Trophoblast cell (in vitro differentiated cells and primary cell): Measurements from ENCODE around the gene FNBP1.
A peak's percentile ranks its signal among the peaks of the same experiment; 100 is the strongest.

Experiments
- DNase-seq, 2 donors: peaks; one replicate each; pipeline ENCODE4 v3.0.0-alpha.2; 2016
- H2AFZ ChIP-seq: 2 replicates; pipeline ENCODE4 v1.6.1; 2013; ENCODE audit warnings: low read length, moderate library complexity, mild to moderate bottlenecking; ENCODE audit not compliant: insufficient read depth, poor library complexity
- H2AK5ac ChIP-seq: 2 replicates; pipeline ENCODE4 v1.6.1; 2013; ENCODE audit warnings: mild to moderate bottlenecking, low read length
- H2BK120ac ChIP-seq: 2 replicates; pipeline ENCODE4 v1.6.1; 2013; ENCODE audit warnings: low read length, mild to moderate bottlenecking, moderate library complexity; ENCODE audit not compliant: insufficient read depth, poor library complexity
- H2BK12ac ChIP-seq: 2 replicates; pipeline ENCODE4 v1.6.1; 2013; ENCODE audit warnings: mild to moderate bottlenecking, low read length, moderate library complexity
- H2BK5ac ChIP-seq: 2 replicates; pipeline ENCODE4 v1.6.1; 2013; ENCODE audit warnings: low read length, low read depth, moderate library complexity, mild to moderate bottlenecking; ENCODE audit not compliant: poor library complexity
- H3K14ac ChIP-seq: 2 replicates; pipeline ENCODE4 v1.6.1; 2013; ENCODE audit warnings: mild to moderate bottlenecking, low read length
- H3K18ac ChIP-seq: 2 replicates; pipeline ENCODE4 v1.6.1; 2013; ENCODE audit warnings: mild to moderate bottlenecking, low read length
- H3K23ac ChIP-seq: 2 replicates; pipeline ENCODE4 v1.6.1; 2013; ENCODE audit warnings: low read length
- H3K27ac ChIP-seq: 2 replicates; pipeline ENCODE4 v1.5.1; 2013; ENCODE audit warnings: low read depth, mild to moderate bottlenecking, inconsistent platforms, low read length, moderate library complexity
- H3K27me3 ChIP-seq: 2 replicates; pipeline ENCODE4 v1.6.1; 2013; ENCODE audit warnings: inconsistent platforms, mild to moderate bottlenecking, low read length, moderate library complexity; ENCODE audit not compliant: insufficient read depth
- H3K36me3 ChIP-seq, 2 experiments: 1 replicate in 1 of 2; 2 replicates in 1 of 2; pipeline ENCODE4 v1.6.1; 2013; ENCODE audit warnings: low read length in 2 of 2, mild to moderate bottlenecking in 2 of 2, moderate library complexity in 1 of 2; ENCODE audit not compliant: insufficient read depth in 2 of 2, control insufficient read depth in 1 of 2
- H3K4ac ChIP-seq: 2 replicates; pipeline ENCODE4 v1.6.1; 2013; ENCODE audit warnings: low read depth, mild to moderate bottlenecking, low read length, moderate library complexity
- H3K4me1 ChIP-seq, 2 experiments: 1 replicate in 1 of 2; 2 replicates in 1 of 2; pipeline ENCODE4 v1.6.1; 2013; ENCODE audit warnings: low read length in 2 of 2, mild to moderate bottlenecking in 2 of 2, moderate library complexity in 1 of 2; ENCODE audit not compliant: insufficient read depth in 2 of 2, control insufficient read depth in 1 of 2
- H3K4me2 ChIP-seq: 2 replicates; pipeline ENCODE4 v1.6.1; 2013; ENCODE audit warnings: inconsistent platforms, mild to moderate bottlenecking, low read length, moderate library complexity
- H3K4me3 ChIP-seq: 2 replicates; pipeline ENCODE4 v1.5.1; 2013; ENCODE audit warnings: mild to moderate bottlenecking, low read depth, low read length, inconsistent platforms
- H3K79me1 ChIP-seq: one replicate; pipeline ENCODE4 v1.6.1; 2013; ENCODE audit warnings: low read length
- H3K79me2 ChIP-seq: 2 replicates; pipeline ENCODE4 v1.6.1; 2013; ENCODE audit warnings: low read length, mild to moderate bottlenecking; ENCODE audit not compliant: control insufficient read depth, insufficient read depth, poor library complexity
- H3K9ac ChIP-seq: 2 replicates; pipeline ENCODE4 v1.6.1; 2013; ENCODE audit warnings: mild to moderate bottlenecking, low read length
- H3K9me3 ChIP-seq: 2 replicates; pipeline ENCODE4 v1.6.1; 2013; ENCODE audit warnings: low read depth, mild to moderate bottlenecking, control low read depth, inconsistent platforms, low read length; ENCODE audit not compliant: insufficient read depth
- H4K12ac ChIP-seq: 2 replicates; pipeline ENCODE4 v1.6.1; 2013; ENCODE audit warnings: low read depth, mild to moderate bottlenecking, low read length, moderate library complexity
- H4K8ac ChIP-seq: 2 replicates; pipeline ENCODE4 v1.6.1; 2013; ENCODE audit warnings: low read depth, mild to moderate bottlenecking, low read length, moderate library complexity
- H4K91ac ChIP-seq: one replicate; pipeline ENCODE4 v1.6.1; 2013; ENCODE audit warnings: low read depth, mild to moderate bottlenecking, low read length, moderate library complexity
- WGBS: extraction: QIAGEN DNeasy Blood & Tissue Kit; methylation state at CpG from one replicate; pipeline ENCODE4 v1.1.7; 2013; ENCODE audit warnings: missing lambda C conversion rate; ENCODE audit not compliant: insufficient read length, insufficient coverage; ENCODE audit errors: extremely low coverage; 5-methylcytosine and 5-hydroxymethylcytosine counted together

The FNBP1 gene

DNA sequence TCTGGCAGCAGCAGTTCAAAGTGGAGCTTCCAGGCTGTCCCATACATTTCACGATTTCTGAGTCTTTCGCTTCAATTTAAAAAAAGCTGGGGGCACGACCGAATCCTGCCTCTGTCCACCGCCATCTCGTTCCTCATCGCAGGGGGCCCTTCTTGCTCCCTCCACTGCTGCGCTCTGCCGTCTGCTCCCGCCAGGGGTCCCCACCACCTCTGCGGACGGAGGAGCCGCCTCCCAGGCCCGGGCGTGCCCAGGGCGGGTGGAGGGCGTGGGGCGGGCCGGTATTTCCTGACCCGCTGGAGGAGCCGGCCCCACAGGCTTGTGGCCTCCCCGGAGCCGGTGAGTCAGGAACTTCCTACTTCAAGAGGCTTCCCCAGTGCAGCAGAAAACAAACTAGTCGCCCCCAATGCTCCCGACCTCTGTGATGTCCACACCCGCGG is 157.3 kb downstream of the FNBP1 start:
- H3K27ac ChIP-seq, result peak overlapping the region; percentile 49

DNA sequence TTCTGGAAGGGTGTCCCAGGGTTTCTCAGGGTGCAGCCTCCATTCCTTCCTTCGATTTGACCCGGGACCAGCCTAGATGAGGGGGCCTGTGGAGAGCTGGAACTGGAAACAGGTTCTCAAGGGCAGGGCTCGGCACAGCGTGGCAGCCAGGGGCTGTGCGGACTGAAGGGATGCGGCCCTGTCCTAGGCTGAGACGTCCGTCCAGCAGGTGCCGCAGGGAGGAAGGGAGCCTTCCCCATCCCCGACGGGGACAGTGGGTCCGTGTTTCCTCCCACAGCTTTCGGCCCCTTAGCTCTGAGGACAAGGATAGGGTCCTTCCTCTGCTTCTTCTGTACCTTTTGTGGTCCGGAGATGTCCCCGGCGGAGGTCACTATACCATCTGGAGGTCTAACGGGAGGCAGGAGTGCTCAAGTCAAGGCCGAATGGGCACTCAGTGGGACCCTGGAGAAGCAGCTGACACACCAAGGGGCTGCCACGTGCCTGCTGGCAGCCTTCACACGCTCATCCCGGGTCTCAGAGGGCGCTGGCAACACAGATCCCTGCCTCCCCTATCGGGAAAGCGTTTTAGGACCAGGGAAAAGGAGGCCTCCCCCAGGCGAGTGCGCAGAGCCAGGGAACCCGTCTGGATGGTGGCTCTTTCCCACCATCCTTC is 157.8 kb downstream of the FNBP1 start:
- Histone ChIP-seq H2BK120ac (peak overlapping the region; percentile 43), H3K14ac (peak overlapping the region; percentile 21), H3K36me3 (peaks cover 20 to 29% of the 10 kb centered on the region in 2 experiments)

More for the DNA sequence above, 157.3 kb downstream of the FNBP1 start:
- peak overlapping the region; percentile 29 for H4K8ac ChIP-seq
- H3K4me1 ChIP-seq, result peaks cover 25 to 28% of the 10 kb centered on the region in 2 experiments
- H3K79me2 ChIP-seq, result peaks cover 2% of the 10 kb centered on the region
- H3K23ac ChIP-seq, result no peak overlapping the region
- H3K36me3 ChIP-seq, result peaks cover 16 to 24% of the 10 kb centered on the region in 2 experiments
- H3K9ac ChIP-seq, result peak overlapping the region; percentile 3
- peak overlapping the region; percentile 43 for H2BK120ac ChIP-seq
- H2AK5ac ChIP-seq, result no peak overlapping the region
- H3K18ac ChIP-seq, result no peak overlapping the region
- peak overlapping the region; percentile 5 for H4K12ac ChIP-seq
- WGBS, result no CpG with 5 or more reads among the region's 27 CpGs
- peak overlapping the region; percentile 72 for H4K91ac ChIP-seq
- peak overlapping the region; percentile 63 for H3K4ac ChIP-seq
- H2BK5ac ChIP-seq, result no peak overlapping the region
- H3K4me3 ChIP-seq, result no peak overlapping the region
- H3K4me2 ChIP-seq, result peak overlapping the region; percentile 52
- peak overlapping the region; percentile 21 for H3K14ac ChIP-seq
- H3K27me3 ChIP-seq, result no peaks in the 10 kb centered on the region
- DNase-seq, result peak; percentile 97 to 98
- H2BK12ac ChIP-seq, result peak overlapping the region; percentile 74
- H3K9me3 ChIP-seq, result peaks cover 2% of the 10 kb centered on the region
- peaks cover 10% of the 10 kb centered on the region for H3K79me1 ChIP-seq
- H2AFZ ChIP-seq, result peak overlapping the region; percentile 48

DNA sequence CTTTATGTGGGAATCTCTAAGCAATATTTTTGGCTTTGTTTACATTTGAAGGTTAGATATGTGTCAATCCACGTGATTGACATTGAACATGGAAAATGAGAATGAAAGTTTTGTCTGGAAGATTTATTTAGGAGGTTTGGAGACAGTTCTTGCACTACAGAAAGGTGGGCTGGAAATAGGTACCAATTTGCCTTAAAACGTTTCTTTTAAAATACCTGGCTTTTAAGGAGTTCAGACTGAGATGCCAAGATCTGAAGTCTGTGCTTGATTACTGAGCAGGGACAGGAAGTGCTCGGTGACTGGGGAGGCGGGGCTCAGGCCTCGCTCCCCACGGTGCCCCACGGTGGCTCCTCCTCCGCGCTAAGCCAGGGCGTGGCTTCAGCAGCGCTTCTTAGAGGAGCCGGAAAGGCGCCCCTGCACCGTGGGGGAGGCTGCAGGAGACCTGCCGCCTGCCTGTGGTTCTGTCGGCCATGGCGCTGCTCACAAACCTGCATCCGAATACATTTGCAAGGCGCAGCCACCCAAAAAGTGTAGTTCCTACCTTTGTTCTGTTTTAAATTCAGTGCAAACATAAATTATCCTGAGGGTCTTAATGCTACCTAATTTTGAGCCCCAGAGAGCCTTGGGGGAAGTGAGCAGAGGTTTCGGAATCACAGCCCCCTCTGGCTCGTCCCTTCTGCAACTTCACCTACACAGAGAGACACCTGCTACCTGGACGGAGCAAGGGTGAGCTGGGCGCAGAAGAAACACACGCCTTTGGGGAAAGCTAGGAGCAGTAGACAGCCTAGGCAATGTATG is 158.6 kb downstream of the FNBP1 start:
- Histone ChIP-seq H2AK5ac (peak overlapping the region; percentile 63), H4K8ac (peak overlapping the region; percentile 41), H4K91ac (peak overlapping the region; percentile 72), H3K14ac (no peak overlapping the region), H3K9ac (no peak overlapping the region), H3K4me2 (peak overlapping the region; percentile 47), H4K12ac (peak overlapping the region; percentile 1), H2BK12ac (peak overlapping the region; percentile 9), H3K9me3 (peaks cover 2% of the 10 kb centered on the region), H3K27me3 (no peaks in the 10 kb centered on the region), H3K23ac (no peak overlapping the region), H3K27ac (no peak overlapping the region), H2BK5ac (no peak overlapping the region), H3K4ac (no peak overlapping the region), H3K4me1 (peaks cover 25 to 28% of the 10 kb centered on the region in 2 experiments), H3K36me3 (peaks cover 19 to 30% of the 10 kb centered on the region in 2 experiments), H3K18ac (no peak overlapping the region), H2AFZ (peak overlapping the region; percentile 20), H3K4me3 (no peak overlapping the region), H3K79me1 (peaks cover 10% of the 10 kb centered on the region), H3K79me2 (peaks cover 2% of the 10 kb centered on the region), H2BK120ac (no peak overlapping the region)
- no CpG with 5 or more reads among the region's 24 CpGs for WGBS
- peak; percentile 65 to 80 for DNase-seq

More for the DNA sequence above, 157.8 kb downstream of the FNBP1 start:
- peaks cover 10% of the 10 kb centered on the region for H3K79me1 ChIP-seq
- H3K4me3 ChIP-seq, result no peak overlapping the region
- H3K9ac ChIP-seq, result peak overlapping the region; percentile 3
- no CpG with 5 or more reads among the region's 27 CpGs for WGBS
- H4K12ac ChIP-seq, result peak overlapping the region; percentile 9
- DNase-seq, result peak in 1 of 2 donors; percentile 49
- no peak overlapping the region for H3K18ac ChIP-seq
- H4K91ac ChIP-seq, result peak overlapping the region; percentile 72
- H3K27me3 ChIP-seq, result no peaks in the 10 kb centered on the region
- H2AFZ ChIP-seq, result peak overlapping the region; percentile 48
- H3K4ac ChIP-seq, result peak overlapping the region; percentile 63
- H3K4me1 ChIP-seq, result peaks cover 25 to 28% of the 10 kb centered on the region in 2 experiments
- peak overlapping the region; percentile 74 for H2BK12ac ChIP-seq
- peaks cover 2% of the 10 kb centered on the region for H3K79me2 ChIP-seq
- H3K4me2 ChIP-seq, result peak overlapping the region; percentile 52
- no peak overlapping the region for H3K27ac ChIP-seq
- peak overlapping the region; percentile 63 for H2AK5ac ChIP-seq
- no peak overlapping the region for H3K23ac ChIP-seq
- H3K9me3 ChIP-seq, result peaks cover 2% of the 10 kb centered on the region
- peak overlapping the region; percentile 5 for H2BK5ac ChIP-seq
- H4K8ac ChIP-seq, result peak overlapping the region; percentile 41

DNA sequence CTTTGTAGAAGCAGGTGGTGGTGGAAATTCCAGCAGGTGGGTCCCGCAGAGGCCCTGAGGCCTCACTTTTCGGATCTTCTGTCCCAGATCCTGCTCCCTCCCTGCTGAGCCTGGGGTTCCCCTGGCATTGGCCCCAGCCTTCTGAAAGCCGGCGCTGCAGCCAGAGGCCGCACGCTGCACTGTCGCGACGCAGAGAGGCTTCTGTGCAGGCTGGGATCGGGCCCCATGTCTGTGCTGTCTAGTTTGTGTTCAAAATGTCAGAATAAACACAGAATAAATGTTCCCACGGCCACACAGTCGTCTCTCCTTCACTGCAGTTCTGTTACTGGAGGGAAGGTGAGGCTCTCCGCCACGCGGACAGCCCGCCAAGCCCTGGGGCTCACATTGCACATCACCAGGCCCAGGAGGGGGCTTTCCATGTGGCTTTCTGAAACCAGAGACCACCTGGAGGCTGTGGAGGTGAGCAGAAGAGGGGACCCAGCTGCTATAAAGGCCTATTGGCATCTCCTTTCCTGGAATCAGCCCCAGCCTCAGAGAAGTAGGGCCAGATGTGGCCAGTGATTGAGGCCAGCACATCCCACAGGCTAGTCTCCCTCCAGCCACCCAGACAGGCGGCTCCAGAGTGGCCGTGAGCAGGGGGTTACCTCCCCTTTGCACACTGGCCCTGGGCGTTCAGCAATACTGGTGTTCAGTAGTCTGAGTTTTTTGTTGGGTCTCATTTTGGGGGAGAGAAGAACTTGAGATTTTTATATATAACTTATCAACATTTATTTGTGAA is 161.3 kb downstream of the FNBP1 start:
- Histone ChIP-seq H3K18ac (no peak overlapping the region), H2BK12ac (no peak overlapping the region), H3K9me3 (peaks cover 2% of the 10 kb centered on the region), H3K4me3 (no peak overlapping the region), H3K27me3 (no peaks in the 10 kb centered on the region), H3K23ac (no peak overlapping the region), H2AK5ac (no peak overlapping the region), H3K4ac (no peak overlapping the region), H3K27ac (no peak overlapping the region), H3K79me2 (peaks cover 2% of the 10 kb centered on the region), H2BK5ac (no peak overlapping the region), H2AFZ (no peak overlapping the region), H3K4me1 (peaks cover 20 to 21% of the 10 kb centered on the region in 2 experiments), H3K14ac (no peak overlapping the region), H4K8ac (no peak overlapping the region), H2BK120ac (no peak overlapping the region), H3K79me1 (peaks cover 8% of the 10 kb centered on the region), H4K91ac (no peak overlapping the region), H3K9ac (no peak overlapping the region), H3K36me3 (peaks cover 21 to 29% of the 10 kb centered on the region in 2 experiments), H4K12ac (no peak overlapping the region), H3K4me2 (no peak overlapping the region)
- DNase-seq, result no peak
- no CpG with 5 or more reads among the region's 19 CpGs for WGBS
